ENCODE data around the gene TOM1L1.
"Not testable (repeated sequence)": the region's sequence is repeated elsewhere in the genome, so short reads cannot be mapped to it uniquely, and the experiment has no call there.

TOM1L1 gene, protein sequence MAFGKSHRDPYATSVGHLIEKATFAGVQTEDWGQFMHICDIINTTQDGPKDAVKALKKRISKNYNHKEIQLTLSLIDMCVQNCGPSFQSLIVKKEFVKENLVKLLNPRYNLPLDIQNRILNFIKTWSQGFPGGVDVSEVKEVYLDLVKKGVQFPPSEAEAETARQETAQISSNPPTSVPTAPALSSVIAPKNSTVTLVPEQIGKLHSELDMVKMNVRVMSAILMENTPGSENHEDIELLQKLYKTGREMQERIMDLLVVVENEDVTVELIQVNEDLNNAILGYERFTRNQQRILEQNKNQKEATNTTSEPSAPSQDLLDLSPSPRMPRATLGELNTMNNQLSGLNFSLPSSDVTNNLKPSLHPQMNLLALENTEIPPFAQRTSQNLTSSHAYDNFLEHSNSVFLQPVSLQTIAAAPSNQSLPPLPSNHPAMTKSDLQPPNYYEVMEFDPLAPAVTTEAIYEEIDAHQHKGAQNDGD

GRCh38 chr17:54900457-54901229 lies at the start of gene TOM1L1:
Gene TOM1L1, plus strand, starts transcription at chr17:54900852. Its CDS starts 14 bp downstream, at chr17:54900866.
- no peak for DNase-seq

GRCh38 chr17:54859187-54859586 lies 41.5 kb upstream of the TOM1L1 start:
- DNase-seq = no peak

GRCh38 chr17:54860617-54861470 lies 39.8 kb upstream of the TOM1L1 start:
- no peak for DNase-seq

DNA sequence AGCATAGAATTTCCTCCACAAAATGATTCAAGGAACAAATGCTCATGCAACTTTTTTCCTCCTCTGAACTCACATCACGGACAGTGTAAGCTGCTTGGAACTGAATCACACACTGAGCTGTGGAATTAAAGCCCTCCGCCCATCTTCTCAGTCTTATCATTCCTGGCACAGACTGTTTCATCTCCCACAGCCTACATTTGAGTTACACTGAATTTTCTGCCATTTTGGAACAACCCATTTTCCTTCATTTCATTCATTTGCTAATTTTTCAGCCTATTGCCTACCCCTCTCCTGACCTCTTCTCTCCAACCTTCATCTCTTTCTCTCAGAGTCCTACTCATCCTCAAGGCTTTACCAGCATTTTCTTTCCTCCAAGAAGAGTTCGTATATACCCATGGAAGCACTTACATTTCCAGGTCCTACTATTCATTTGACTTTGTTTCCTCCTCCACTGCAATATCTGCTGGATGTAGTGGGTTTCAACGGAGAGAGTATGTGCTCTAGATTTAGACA lies 39.1 kb upstream of the TOM1L1 start:
- DNase-seq = no peak

DNA sequence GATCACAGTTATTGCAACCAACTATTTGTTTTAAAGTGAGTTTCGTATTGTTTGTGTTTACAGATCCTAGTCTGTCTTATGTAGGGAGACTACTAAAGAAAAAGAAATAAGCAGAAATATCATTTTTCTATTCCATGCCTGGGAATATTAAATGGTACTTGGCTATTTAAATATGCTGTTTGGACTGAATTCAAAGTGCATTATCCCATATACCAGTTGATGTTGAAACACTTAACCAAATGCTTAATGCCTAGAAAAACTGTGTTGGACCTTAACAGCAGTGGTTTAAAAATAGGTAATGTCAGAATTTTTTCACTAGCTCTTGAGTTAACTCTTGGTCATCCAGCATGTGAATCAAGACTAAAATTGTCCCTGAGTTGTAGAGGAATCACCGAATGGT lies 37.5 kb upstream of the TOM1L1 start:
- DNase-seq = no peak

DNA sequence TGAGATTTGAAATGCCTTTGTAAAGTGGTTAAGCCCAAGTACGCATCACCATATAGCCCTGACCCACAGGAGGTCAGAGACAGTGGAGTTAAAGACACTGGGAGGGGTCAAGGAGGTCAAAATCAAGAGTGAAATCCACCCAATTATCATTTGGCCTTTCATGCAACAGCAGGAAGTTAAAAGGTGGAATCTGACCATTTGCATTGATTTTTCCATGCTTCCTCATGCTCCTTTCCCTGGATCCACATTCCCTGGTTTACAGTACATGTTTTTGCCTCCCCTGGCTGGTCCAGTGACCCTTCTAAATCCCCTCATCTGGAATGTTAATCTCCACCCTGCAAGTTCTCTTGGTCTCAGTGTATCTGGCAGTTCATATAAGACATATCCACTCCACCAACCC lies 36.6 kb upstream of the TOM1L1 start:
- no peak for DNase-seq

GRCh38 chr17:54864636-54865356 lies 35.9 kb upstream of the TOM1L1 start:
- no peak for DNase-seq

DNA sequence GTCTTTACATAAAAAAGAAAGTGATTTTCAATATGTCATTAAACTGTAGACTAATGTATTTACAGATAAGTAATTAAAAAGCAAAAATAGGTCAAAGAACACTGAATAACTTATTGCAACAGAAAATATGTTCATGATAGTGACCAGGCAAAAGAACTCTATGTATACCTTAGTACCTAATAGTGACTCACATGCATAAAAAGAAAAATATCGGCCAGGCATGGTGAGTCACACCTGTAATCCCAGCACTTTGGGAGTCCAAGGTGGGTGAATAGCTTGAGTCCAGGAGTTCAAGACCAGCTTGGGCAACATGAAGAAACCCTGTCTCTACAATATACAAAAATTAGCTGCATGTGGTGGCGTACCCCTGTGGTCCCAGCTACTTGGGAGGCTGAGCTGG lies 33.0 kb upstream of the TOM1L1 start:
- no peak for DNase-seq

- DNase-seq = no peak
Observed at GRCh38 chr17:54870671-54871175, 29.9 kb upstream of the TOM1L1 start.

DNA sequence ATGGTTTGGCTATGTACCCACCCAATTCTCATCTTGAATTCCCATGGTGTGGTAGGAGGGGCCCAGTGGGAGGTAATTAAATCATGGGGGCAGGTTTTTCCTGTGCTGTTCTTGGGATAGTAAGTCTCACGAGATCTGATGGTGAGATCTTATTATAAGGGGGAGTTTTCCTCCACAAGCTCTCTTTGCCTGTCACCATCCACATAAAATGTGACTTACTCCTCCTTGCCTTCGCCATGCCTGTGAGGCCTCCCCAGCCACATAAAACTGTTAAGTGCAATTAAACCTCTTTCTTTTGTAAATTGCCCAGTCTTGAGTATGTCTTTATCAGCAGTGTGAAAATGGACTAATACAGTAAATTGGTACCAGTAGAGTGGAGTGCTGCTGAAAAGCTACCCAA lies 24.7 kb upstream of the TOM1L1 start:
- not testable (repeated sequence) for DNase-seq

- DNase-seq = no peak
Observed at GRCh38 chr17:54876656-54877195, 23.9 kb upstream of the TOM1L1 start.

GRCh38 chr17:54881255-54881972 lies 19.2 kb upstream of the TOM1L1 start:
- no peak for DNase-seq

- no peak for DNase-seq
Observed at GRCh38 chr17:54882371-54882770, 18.3 kb upstream of the TOM1L1 start.

DNA sequence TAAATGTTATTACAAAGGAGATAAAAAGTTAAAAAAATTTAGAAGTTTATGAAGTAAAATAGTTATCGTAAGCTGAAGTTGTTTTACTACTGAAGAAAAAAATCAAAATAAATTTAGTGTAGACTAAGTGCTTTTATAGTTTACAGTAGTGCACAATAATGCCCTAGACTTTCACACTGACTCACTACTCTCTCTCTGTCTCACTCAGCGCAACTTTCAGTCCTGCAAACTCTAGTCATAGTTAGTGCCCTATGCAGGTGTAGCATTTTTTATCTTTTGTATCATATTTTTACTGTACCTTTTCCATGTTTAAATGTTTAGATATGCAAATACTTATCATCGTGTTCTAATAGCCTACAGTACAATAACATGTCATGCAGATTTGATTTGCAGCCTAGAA lies 17.7 kb upstream of the TOM1L1 start:
- DNase-seq = no peak

DNA sequence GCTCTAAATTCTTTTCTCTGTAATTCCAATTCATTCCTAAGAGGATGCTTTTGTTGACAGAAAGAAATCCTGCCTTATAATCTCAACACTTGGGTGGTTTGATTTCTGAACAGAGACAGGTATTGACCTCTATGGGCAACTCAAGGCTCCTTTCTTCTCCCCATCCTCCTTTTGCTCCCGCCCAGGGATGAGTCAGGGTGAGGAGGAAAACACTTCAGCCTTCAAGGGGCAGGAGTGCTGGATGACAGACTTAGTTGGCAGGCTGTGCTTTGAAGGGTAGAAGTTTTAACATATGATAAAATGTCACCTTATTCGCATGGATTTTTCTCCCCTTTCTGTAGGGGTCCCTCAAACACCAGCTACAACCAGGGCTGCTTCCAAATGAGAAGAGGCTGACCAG lies 16.7 kb upstream of the TOM1L1 start:
- DNase-seq = no peak

GRCh38 chr17:54887787-54888186 lies 12.9 kb upstream of the TOM1L1 start:
- DNase-seq = no peak

- DNase-seq = no peak
Observed at GRCh38 chr17:54888254-54888653, 12.4 kb upstream of the TOM1L1 start.

- DNase-seq = no peak
Observed at GRCh38 chr17:54888981-54889380, 11.7 kb upstream of the TOM1L1 start.

DNA sequence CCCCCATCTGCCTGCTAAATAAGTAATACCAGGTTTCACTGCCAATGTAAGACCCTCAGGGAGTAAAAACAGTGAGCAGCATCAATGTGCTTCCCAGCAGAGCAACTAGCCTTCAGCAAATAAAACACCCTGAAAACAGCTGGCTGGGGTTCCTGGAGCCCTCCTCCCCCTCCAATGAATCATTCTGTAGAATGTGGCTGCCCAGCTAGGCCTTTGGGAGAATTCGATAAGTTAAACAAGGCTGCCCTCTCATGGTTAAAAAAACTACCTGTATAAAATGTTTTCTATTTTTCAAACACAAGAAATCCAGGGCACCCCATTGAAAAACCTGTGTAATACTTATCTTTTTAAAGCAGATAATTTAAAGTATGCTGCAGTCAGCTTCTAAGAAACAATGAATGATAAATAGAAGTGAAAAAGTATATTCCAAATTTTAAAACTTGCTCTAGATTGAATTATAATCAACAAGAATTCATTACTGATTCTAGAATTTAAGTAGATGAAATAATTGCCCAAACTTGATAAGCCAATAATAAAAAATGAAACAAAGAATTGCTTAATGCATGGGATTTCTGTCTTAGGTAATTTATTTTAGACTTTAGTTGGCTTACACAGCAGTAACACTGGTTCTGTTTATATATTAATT lies 9.4 kb upstream of the TOM1L1 start:
- DNase-seq = no peak

- no peak for DNase-seq
Observed at GRCh38 chr17:54892360-54892759, 8.3 kb upstream of the TOM1L1 start.
